Thoracic aorta (tissue), 2 donors: Measurements from ENCODE around the gene ANKS1A. TPM values are rescaled to one million over a fixed set of nuclear protein-coding genes. Genes with fewer than 3 reads are reported as not detected.

ENCODE experiments used
- ATAC-seq: fragments of 150-250 bp; one replicate; pipeline ENCODE4 v1.8.0; 2017; ENCODE audit warnings: low read depth; ENCODE audit not compliant: insufficient number of reproducible peaks, low FRiP score
- DNase-seq: peaks from one replicate; pipeline ENCODE4 v3.0.0-alpha.2; 2020; ENCODE audit warnings: low spot score
- H3K27ac ChIP-seq, 2 donors: fragments of 200-600 bp; sonication (generic); 1 replicate in 1 of 2; 2 replicates in 1 of 2; pipeline ENCODE4 v1.5.1; 2016; ENCODE audit warnings: mild to moderate bottlenecking in 2 of 2, moderate library complexity in 2 of 2
- H3K27me3 ChIP-seq: fragments of 200-600 bp; sonication (generic); replicated peaks from 2 replicates; pipeline ENCODE4 v1.6.0; 2016; ENCODE audit warnings: mild to moderate bottlenecking; ENCODE audit not compliant: insufficient read depth
- H3K36me3 ChIP-seq: fragments of 200-600 bp; sonication (generic); one replicate; pipeline ENCODE4 v1.5.1; 2016
- H3K4me1 ChIP-seq, 2 donors: fragments of 200-600 bp; sonication (generic); 1 replicate in 1 of 2; 2 replicates in 1 of 2; pipeline versions ENCODE4 v1.5.1 to v1.6.0; 2016; ENCODE audit warnings: low read depth in 2 of 2, mild to moderate bottlenecking in 1 of 2; ENCODE audit not compliant: control insufficient read depth in 1 of 2
- H3K4me3 ChIP-seq: fragments of 200-600 bp; sonication (generic); 2 replicates; pipeline ENCODE4 v1.5.1; 2016; ENCODE audit warnings: mild to moderate bottlenecking
- H3K9me3 ChIP-seq: fragments of 200-600 bp; sonication (generic); 2 replicates; pipeline ENCODE4 v1.5.1; 2016
- CTCF ChIP-seq: fragments of 200-600 bp; sonication (generic); IDR thresholded peaks from one replicate; pipeline ENCODE4 v1.5.1; 2019; ENCODE audit warnings: antibody characterized with exemption
- total RNA-seq, 2 donors: library from RNA; depleted of rRNA; stranded (reverse); fragments of >200 nt; gene quantifications; one replicate each; pipeline versions ENCODE4 v1.1.0 to v1.2.3, GENCODE V29; 2016

The ANKS1A gene
- total RNA-seq, 2 donors from 2014 or later: 37.9 to 55.4 TPM

GRCh38 chr6:34986845-34987246 lies 97.8 kb downstream of the ANKS1A start:
- Histone ChIP-seq H3K4me3 (no peak overlapping the region), H3K4me1 (peaks cover 0 to 16% of the 10 kb centered on the region in 2 donors), H3K27me3 (no peaks in the 10 kb centered on the region), H3K27ac (peak overlapping the region; percentile 29 to 69), H3K36me3 (peaks cover 22% of the 10 kb centered on the region), H3K9me3 (no peaks in the 10 kb centered on the region)
- peak; percentile 69 for ATAC-seq
- DNase-seq: no peak
- peak; percentile 87 for TF ChIP-seq CTCF

- TF ChIP-seq CTCF: no peak
- peak overlapping the region; percentile 29 to 69 for H3K27ac ChIP-seq
- ATAC-seq (no peak), DNase-seq (no peak)
- H3K36me3 ChIP-seq: peaks cover 29% of the 10 kb centered on the region
- H3K4me1 ChIP-seq: peaks cover 0 to 11% of the 10 kb centered on the region in 2 donors
- H3K4me3 ChIP-seq: no peak overlapping the region
- no peaks in the 10 kb centered on the region for H3K9me3 ChIP-seq
- H3K27me3 ChIP-seq: no peaks in the 10 kb centered on the region
Observed at GRCh38 chr6:34987506-34987905, 98.5 kb downstream of the ANKS1A start.

- no peak for ATAC-seq
- no peaks in the 10 kb centered on the region for H3K9me3 ChIP-seq
- TF ChIP-seq CTCF: no peak
- no peak overlapping the region for H3K4me3 ChIP-seq
- no peak for DNase-seq
- H3K4me1 ChIP-seq: peaks cover 0 to 11% of the 10 kb centered on the region in 2 donors
- H3K36me3 ChIP-seq: peaks cover 15% of the 10 kb centered on the region
- no peak overlapping the region for H3K27ac ChIP-seq
- H3K27me3 ChIP-seq: no peaks in the 10 kb centered on the region
Observed at GRCh38 chr6:34990971-34991560, 102.0 kb downstream of the ANKS1A start.

GRCh38 chr6:34992376-34992775 lies 103.3 kb downstream of the ANKS1A start:
- Histone ChIP-seq H3K36me3 (peaks cover 15% of the 10 kb centered on the region), H3K27me3 (no peaks in the 10 kb centered on the region), H3K27ac (no peak overlapping the region), H3K4me3 (no peak overlapping the region), H3K4me1 (peaks cover 0 to 5% of the 10 kb centered on the region in 2 donors), H3K9me3 (no peaks in the 10 kb centered on the region)
- TF ChIP-seq CTCF: no peak
- DNase-seq (no peak), ATAC-seq (no peak)

- H3K36me3 ChIP-seq: peaks cover 15% of the 10 kb centered on the region
- H3K4me3 ChIP-seq: no peak overlapping the region
- no peak for ATAC-seq
- H3K27me3 ChIP-seq: no peaks in the 10 kb centered on the region
- DNase-seq: no peak
- H3K27ac ChIP-seq: no peak overlapping the region
- H3K9me3 ChIP-seq: no peaks in the 10 kb centered on the region
- H3K4me1 ChIP-seq: no peaks in the 10 kb centered on the region
- no peak for TF ChIP-seq CTCF
Observed at GRCh38 chr6:34993213-34993612, 104.2 kb downstream of the ANKS1A start.
